OCI-LY7 (cell line): ENCODE data around the gene CIROP.

ENCODE experiments used
- CTCF ChIP-seq: fragments of 200-600 bp; sonication (generic); conservative IDR thresholded peaks from 2 replicates; pipeline ENCODE4 v1.5.1; 2014; ENCODE audit warnings: mild to moderate bottlenecking, antibody characterized with exemption, low read length, moderate library complexity, mixed read lengths
- EZH2phosphoT487 ChIP-seq: fragments of 200-600 bp; sonication (generic); IDR thresholded peaks from 2 replicates; pipeline ENCODE4 v1.6.1; 2018; ENCODE audit warnings: low read depth, borderline replicate concordance, mild to moderate bottlenecking, mixed run types, antibody characterized with exemption, low read length, moderate library complexity, mixed read lengths

DNA sequence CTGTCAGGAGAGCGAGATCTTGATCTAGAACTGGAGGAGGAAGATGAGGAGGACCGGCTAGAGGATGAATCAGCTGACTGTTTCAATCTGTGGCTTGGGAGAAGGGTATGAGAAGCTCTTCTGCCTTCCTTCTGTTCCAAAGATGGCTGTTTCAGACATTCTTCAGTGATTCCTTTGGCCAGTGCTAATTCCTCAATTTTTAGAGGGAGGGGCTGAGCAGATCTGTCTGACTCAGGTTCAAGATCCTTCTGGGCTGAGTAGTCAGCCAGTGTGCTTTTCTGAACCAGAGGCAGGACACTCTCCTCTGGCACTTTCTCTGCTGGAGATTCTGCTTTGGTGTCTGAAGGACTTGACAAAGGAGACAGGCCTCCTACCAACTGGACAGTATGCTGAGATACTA, 25.1 kb downstream of the CIROP start:
- TF ChIP-seq CTCF (no peak), EZH2phosphoT487 (no peak)
